BJ (cell line): ENCODE measurements around the gene ETV6. TPM values are rescaled to one million over a fixed set of nuclear protein-coding genes. Genes with fewer than 3 reads are reported as not detected.

Source experiments
- CTCF ChIA-PET: fragments of 350-600 bp; formaldehyde crosslinking; extraction: SDS; loops from one replicate; lab custom pipeline; 2021; ENCODE audit warnings: antibody characterized with exemption, inconsistent platforms; lab: Yijun Ruan, JAX
- POLR2A ChIA-PET: fragments of 300-600 bp; sonication (Branson Sonifier 250); formaldehyde crosslinking; extraction: SDS; loops from one replicate; lab custom pipeline; 2021; ENCODE audit warnings: antibody characterized with exemption; lab: Charles Lee
- DNase-seq: peaks from one replicate; pipeline ENCODE4 v3.0.0-alpha.2; 2011; ENCODE audit warnings: low read depth
- H3K27me3 ChIP-seq: 2 replicates; pipeline ENCODE4 v1.6.0; 2011; ENCODE audit warnings: low read length; ENCODE audit not compliant: control insufficient read depth, insufficient read depth
- H3K36me3 ChIP-seq: 2 replicates; pipeline ENCODE4 v1.5.1; 2011; ENCODE audit warnings: low read length; ENCODE audit not compliant: control insufficient read depth, insufficient read depth
- H3K4me3 ChIP-seq: 2 replicates; pipeline ENCODE4 v1.5.1; 2011; ENCODE audit warnings: low read depth, mild to moderate bottlenecking, control low read depth, low read length
- CTCF ChIP-seq: IDR thresholded peaks from 2 replicates; pipeline ENCODE4 v1.5.1; 2011; ENCODE audit warnings: low read depth, mild to moderate bottlenecking, control low read depth, inconsistent platforms, low read length, moderate library complexity; ENCODE audit not compliant: insufficient read depth
- polyA minus RNA-seq: library from RNA; depleted of rRNA, polyadenylated mRNA; stranded (reverse); fragments of >200 nt; gene quantifications from 2 replicates; pipeline ENCODE4 v1.2.3, GENCODE V29; 2011; rRNA and poly(A)+ RNA removed
- polyA plus RNA-seq: library from polyadenylated mRNA; depleted of rRNA; stranded (reverse); fragments of >200 nt; gene quantifications from 2 replicates; pipeline ENCODE4 v1.2.3, GENCODE V29; 2011; rRNA removed

ETV6 gene
- 9.4 and 10.7 TPM in 2 replicates for polyA plus RNA-seq
- polyA minus RNA-seq = 25.9 and 27.6 TPM in 2 replicates

DNA sequence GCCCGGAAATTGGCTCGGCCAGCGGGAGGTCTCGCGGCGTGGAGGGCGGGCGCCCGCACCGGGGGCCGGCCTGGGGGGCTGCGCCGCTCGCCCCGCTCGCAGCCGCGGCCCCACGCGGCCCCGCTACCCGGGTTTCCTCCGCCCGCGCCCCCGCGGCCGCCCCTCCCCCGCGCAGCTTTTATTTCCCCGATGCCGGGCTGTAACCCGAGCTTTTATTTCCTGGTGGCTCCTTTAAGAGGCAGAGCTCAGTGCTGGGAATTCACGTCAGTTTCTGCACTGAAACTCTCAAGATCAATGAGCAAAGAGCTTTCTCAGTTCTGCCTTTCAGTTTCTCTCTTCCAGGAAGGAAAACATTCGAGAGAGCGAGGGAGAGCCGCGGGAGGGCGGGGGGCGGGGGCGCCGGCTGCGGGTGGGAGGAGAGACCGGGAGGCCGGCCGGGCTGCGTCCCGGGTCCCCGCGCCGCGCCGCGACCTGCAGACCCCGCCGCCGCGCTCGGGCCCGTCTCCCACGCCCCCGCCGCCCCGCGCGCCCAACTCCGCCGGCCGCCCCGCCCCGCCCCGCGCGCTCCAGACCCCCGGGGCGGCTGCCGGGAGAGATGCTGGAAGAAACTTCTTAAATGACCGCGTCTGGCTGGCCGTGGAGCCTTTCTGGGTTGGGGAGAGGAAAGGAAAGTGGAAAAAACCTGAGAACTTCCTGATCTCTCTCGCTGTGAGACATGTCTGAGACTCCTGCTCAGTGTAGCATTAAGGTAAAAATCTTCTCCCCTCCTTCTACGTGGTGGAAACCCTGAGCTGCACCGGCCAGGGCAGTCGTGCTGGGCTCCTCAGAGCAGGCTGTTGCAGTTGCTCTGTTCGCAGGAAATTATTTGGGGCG is at the start of gene ETV6:
Gene ETV6, plus strand, starts transcription at position 262 of the 873 bp plus-strand sequence. Its CDS starts 454 bp downstream, at position 716.
- no peak for TF ChIP-seq CTCF
- Histone ChIP-seq H3K27me3 (no peaks in the 10 kb centered on the region), H3K4me3 (peak within 1 kb of the TSS; percentile 74), H3K36me3 (no peaks in the 10 kb centered on the region)
- POLR2A ChIA-PET = interaction anchor here (0.5 to 0.6 kb wide), 3 partner anchors 72 to 352 kb away, joined by 3 read pairs; no protein-coding TSS in a partner anchor
- CTCF ChIA-PET = interaction anchor here (1.7 kb wide), 1 partner anchor 384 kb away, joined by 7 read pairs; no protein-coding TSS in a partner anchor
- peak; percentile 45 for DNase-seq

- TF ChIP-seq CTCF = no peak
- POLR2A ChIA-PET = no interaction called here
- CTCF ChIA-PET = no interaction called here
- Histone ChIP-seq H3K4me3 (no peak overlapping the region), H3K36me3 (no peaks in the 10 kb centered on the region), H3K27me3 (peaks cover 4% of the 10 kb centered on the region)
- no peak for DNase-seq
Measured at GRCh38 chr12:11600199-11600598, 49.3 kb upstream of the ETV6 start.

DNA sequence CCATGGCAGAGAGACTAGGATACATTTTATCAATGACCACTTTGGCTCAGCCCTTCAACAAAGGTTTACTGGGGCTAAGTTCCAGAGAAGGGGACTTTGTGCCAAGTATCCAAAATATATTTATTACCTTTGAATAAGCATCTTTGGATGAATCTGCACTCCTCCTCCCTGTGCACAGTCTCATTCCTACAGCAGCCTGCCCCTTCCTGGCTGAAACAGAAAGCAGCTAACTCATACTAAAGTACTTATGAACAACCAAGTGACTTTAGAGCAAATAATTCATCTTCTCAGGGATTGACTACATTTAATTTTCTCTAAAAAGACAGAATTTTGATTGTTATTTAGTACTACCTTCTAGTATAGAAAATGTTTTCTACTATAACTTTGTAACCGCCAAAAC is 47.8 kb upstream of the ETV6 start:
- DNase-seq = no peak
- H3K4me3 ChIP-seq = no peak overlapping the region
- ChIA-PET CTCF (no interaction called here), POLR2A (no interaction called here)
- H3K36me3 ChIP-seq = no peaks in the 10 kb centered on the region
- H3K27me3 ChIP-seq = peaks cover 4% of the 10 kb centered on the region; the same call in 1 of the 2 replicates
- TF ChIP-seq CTCF = no peak

- Histone ChIP-seq H3K4me3 (no peak overlapping the region), H3K36me3 (no peaks in the 10 kb centered on the region), H3K27me3 (no peaks in the 10 kb centered on the region; the same call in 1 of the 2 replicates)
- CTCF ChIA-PET = interaction anchor here (0.7 kb wide), 1 partner anchor 226 kb away, joined by 3 read pairs; no protein-coding TSS in a partner anchor
- TF ChIP-seq CTCF = no peak
- peak; percentile 90 for DNase-seq
- POLR2A ChIA-PET = no interaction called here
Measured at GRCh38 chr12:11607313-11608081, 42.0 kb upstream of the ETV6 start.

DNA sequence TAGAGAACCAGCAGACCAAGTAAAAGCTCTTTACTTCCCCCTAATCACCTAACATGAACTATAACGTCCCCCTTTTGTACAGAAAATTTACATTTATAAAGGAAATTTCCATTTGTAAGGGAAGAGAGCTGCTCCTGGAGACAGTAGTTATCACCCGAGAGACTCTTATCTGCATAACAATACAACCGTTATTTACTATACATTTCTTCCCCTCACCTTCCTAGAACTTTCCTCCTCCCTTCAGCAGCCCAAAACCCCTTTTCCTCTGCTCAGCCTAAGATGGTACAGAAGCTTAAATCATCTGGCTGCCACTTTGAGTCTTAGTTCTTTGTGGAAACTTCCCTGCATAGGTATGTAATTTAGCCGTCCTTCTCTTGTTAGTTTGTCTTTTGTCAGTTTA is 40.4 kb upstream of the ETV6 start:
- DNase-seq = no peak
- H3K36me3 ChIP-seq = no peaks in the 10 kb centered on the region
- no peak overlapping the region for H3K4me3 ChIP-seq
- ChIA-PET CTCF (no interaction called here), POLR2A (no interaction called here)
- TF ChIP-seq CTCF = no peak
- H3K27me3 ChIP-seq = no peaks in the 10 kb centered on the region; the same call in 1 of the 2 replicates
